Measurements from ENCODE around the gene CLCN1.

DNA sequence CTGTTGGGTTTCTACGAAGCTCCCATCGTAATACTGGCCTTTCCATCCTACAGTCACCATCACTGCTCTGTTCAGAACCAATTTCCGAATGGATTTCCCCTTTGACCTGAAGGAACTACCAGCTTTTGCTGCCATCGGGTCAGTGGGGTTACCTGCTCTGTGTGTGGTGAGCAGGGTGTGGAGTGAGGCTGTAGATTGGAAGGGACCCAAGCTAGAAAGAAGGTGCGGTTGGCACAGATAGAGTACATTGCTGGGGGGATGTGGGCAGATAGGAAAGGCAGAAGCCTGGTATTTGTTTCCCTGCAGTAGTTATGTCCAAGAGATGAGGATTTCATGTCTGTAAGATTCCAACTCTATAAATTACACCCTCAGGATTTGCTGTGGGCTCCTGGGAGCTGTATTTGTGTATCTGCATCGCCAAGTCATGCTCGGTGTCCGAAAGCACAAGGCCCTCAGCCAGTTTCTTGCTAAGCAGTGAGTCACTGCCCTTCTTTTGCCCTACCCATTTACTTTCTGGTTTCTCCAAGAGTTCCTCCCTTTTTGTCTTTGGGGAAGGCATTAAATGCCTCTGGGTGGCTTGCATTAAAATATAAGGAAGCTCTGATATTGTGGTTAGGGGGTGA, 15.4 kb downstream of the CLCN1 start:
- TF ChIP-seq, protein P1, sequence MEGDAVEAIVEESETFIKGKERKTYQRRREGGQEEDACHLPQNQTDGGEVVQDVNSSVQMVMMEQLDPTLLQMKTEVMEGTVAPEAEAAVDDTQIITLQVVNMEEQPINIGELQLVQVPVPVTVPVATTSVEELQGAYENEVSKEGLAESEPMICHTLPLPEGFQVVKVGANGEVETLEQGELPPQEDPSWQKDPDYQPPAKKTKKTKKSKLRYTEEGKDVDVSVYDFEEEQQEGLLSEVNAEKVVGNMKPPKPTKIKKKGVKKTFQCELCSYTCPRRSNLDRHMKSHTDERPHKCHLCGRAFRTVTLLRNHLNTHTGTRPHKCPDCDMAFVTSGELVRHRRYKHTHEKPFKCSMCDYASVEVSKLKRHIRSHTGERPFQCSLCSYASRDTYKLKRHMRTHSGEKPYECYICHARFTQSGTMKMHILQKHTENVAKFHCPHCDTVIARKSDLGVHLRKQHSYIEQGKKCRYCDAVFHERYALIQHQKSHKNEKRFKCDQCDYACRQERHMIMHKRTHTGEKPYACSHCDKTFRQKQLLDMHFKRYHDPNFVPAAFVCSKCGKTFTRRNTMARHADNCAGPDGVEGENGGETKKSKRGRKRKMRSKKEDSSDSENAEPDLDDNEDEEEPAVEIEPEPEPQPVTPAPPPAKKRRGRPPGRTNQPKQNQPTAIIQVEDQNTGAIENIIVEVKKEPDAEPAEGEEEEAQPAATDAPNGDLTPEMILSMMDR (conservative IDR thresholded peaks at IDR 0.05 in 1 of 2, IDR thresholded peaks at IDR 0.05 in 1 of 2; ENCODE audit: extremely low read depth in 1 of 2, insufficient read depth in 1 of 2, low read depth in 1 of 2, low read length in 2 of 2) = no peak
- no peak for TF ChIP-seq EZH2 (IDR thresholded peaks at IDR 0.05; ENCODE audit: borderline replicate concordance, low read length)

All from mammary epithelial cell (primary cell).